Measurements from ENCODE around the gene UNC93B1. TPM values are rescaled to one million over a fixed set of nuclear protein-coding genes. Genes with fewer than 3 reads are reported as not detected.
"Not testable (repeated sequence)": the region's sequence is repeated elsewhere in the genome, so short reads cannot be mapped to it uniquely, and the experiment has no call there.

UNC93B1 gene
- total RNA-seq, 1 donor, result 17.2 TPM

GRCh38 chr11:67993821-67994220 lies 10.1 kb downstream of the UNC93B1 start:
- not testable (repeated sequence) for H3K4me3 ChIP-seq (ENCODE audit: low read depth, low read length); DNase-seq (ENCODE audit: low read depth)
- TF ChIP-seq, protein P1, sequence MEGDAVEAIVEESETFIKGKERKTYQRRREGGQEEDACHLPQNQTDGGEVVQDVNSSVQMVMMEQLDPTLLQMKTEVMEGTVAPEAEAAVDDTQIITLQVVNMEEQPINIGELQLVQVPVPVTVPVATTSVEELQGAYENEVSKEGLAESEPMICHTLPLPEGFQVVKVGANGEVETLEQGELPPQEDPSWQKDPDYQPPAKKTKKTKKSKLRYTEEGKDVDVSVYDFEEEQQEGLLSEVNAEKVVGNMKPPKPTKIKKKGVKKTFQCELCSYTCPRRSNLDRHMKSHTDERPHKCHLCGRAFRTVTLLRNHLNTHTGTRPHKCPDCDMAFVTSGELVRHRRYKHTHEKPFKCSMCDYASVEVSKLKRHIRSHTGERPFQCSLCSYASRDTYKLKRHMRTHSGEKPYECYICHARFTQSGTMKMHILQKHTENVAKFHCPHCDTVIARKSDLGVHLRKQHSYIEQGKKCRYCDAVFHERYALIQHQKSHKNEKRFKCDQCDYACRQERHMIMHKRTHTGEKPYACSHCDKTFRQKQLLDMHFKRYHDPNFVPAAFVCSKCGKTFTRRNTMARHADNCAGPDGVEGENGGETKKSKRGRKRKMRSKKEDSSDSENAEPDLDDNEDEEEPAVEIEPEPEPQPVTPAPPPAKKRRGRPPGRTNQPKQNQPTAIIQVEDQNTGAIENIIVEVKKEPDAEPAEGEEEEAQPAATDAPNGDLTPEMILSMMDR (IDR thresholded peaks at IDR 0.05; ENCODE audit: insufficient read depth, low read length), result peak; percentile 48

DNA sequence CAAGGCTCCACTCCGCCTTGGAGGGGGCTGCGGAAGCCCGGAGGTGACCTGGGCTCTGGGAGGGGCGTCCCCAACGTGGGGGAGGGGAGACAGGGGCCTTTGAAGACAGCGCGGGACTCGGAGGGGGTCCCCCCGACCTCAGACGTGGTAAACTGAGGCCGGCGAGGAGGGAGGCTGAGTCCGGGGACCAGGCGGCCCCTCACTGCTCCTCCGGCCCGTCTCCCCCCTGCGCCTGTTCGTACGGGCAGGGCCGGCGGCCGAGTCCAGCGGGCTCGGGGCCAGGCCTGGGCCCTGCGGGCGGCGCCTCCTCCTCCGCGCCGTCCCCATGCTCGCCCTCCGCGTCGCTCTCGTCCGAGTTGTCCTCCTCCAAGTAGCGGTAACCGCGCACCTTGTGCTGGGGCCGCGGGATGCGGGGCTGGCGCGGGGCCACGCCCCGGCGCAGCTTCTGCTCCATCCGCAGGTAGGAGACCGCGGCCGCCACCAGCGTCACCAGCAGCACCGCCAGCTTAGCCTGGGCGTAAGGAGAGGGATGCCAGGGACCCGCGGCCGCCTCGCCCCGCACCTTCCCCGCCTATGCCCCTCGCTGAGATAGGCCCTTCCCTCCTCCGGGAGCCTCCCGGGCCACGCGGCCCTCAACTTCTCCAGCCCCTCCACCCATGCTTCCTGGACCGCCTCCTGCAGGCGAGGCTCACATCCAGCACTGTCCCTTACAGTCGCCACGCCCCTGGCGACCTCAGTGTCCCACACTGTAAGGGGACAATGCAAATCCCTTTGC lies 12.4 kb downstream of the UNC93B1 start:
- not testable (repeated sequence) for DNase-seq (ENCODE audit: low read depth); H3K4me3 ChIP-seq (ENCODE audit: low read depth, low read length)

DNA sequence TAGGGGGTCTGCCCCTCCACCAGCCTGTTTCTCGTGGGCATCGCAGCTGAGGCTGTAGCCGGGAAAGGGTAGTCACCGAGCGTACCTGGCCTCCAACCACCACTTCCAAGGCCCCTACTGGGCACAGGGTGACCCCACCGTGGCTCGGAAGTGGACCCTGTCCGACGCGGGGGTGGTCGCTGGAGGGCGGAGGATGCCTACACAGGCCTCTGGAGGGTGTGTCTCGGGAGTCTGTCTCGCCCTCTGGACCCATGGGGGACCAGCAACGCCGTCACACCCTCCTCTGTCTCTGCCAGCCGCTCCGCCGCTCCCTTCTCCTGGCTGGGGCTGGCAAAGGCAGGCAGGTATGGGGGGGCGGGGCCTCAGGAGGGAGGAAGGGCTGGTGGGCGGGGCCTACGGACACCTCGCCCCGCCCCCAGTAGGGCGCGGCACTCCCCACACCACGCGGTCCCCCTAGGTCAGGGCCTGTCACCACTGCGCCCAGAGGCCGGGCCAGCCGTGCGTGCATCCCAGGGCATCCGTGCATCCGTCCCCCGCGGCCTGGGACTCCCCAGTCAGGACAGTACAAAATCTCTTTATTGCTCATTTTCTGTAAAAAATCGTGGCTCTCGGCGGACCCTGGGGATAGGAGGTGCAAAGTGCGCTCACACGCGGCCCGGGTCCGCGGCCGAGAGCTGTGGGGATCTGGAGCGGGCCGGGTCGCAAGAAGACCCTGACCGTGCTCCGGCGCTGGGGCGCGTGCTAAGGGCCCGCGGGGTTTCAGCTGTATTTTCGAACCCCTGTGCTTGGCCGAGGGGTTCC lies 13.2 kb downstream of the UNC93B1 start:
- H3K4me3 ChIP-seq (ENCODE audit: low read depth, low read length); DNase-seq (ENCODE audit: low read depth): not testable (repeated sequence)

DNA sequence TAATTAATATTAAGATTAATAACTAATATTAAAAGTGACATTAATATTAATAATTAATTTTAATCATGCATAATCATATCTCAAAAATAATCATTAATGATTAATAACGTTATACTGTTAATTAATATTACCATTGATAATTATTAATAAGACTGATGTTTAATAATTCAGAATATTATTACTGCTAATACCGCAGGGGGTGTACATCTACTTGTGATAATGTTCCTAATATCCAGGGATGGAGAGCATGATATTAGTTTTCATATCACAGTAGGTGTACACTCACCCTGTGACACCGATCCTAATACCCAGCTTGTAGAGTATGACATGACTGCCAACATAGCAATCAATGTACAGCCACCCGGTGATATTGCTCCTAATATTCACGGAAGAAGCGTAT lies 18.6 kb downstream of the UNC93B1 start:
- H3K4me3 ChIP-seq (ENCODE audit: low read depth, low read length); DNase-seq (ENCODE audit: low read depth): not testable (repeated sequence)

- no peak for DNase-seq (ENCODE audit: low read depth)
- TF ChIP-seq, protein P1 (IDR thresholded peaks at IDR 0.05; ENCODE audit: insufficient read depth, low read length), result no peak
Observed at GRCh38 chr11:67983951-67984350, 19.9 kb downstream of the UNC93B1 start.

DNA sequence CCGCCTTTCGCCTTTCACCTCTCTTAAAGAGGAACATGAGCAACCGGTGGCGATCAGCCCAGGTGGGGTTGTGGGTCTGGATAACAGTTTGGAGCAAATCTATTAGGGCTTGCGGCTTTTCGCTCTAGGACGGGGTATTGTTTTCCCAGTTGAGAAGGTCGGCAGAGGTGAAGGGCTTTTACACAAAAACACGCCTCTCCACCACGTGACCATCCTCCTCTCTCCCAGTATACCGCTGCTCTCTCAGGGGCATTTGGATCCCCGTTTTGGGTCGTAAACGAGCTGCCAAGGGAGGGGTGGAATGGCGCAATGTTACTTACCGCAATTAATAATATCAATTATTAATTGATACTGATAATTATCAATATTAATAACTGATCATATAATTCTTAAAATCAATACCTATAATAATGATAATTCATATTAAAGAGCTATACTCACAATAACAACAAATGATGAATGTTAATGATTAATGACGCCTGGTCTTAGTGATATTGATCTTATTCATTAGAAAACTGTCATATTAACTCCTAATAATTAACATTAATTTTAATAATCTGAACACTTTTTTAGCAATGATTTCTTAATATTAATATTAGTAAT lies 21.5 kb downstream of the UNC93B1 start:
- DNase-seq (ENCODE audit: low read depth); H3K4me3 ChIP-seq (ENCODE audit: low read depth, low read length): not testable (repeated sequence)

More at GRCh38 chr11:67983951-67984350, 19.9 kb downstream of the UNC93B1 start:
- H3K4me3 ChIP-seq (ENCODE audit: low read depth, low read length), result no peak overlapping the region

GRCh38 chr11:67981226-67981625 lies 22.7 kb downstream of the UNC93B1 start:
- not testable (repeated sequence) for DNase-seq (ENCODE audit: low read depth); H3K4me3 ChIP-seq (ENCODE audit: low read depth, low read length)

DNA sequence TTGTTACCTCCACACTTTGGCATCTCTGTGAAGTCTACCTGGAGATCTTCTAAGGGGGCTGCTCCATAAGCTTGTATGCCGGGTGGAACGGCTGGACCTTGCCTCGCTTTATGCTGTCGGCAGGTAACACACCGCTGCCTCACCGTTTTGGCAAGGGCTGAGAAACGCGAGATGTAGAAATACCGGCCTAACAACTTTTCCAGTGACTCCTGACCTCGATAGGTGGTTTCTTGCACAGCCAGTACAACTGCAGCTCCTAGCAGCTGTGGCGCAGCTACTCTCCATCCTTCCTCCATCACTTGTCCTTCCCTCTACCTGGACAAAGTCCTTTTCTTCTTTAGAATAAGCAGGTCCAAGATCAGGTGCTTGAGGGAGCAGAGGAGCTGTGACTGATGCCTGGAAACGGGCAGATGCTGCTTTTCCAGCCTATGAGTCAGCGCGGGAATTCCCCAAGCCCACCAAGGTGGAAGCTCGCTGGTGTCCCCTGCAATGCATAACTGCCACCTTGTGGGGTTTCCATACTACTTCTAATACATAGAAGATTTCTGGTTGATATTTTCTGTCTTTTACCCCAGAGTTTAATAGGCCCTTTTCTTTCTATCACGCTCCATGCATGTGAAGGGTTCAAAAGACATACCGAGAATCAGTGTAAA lies 25.0 kb downstream of the UNC93B1 start:
- H3K4me3 ChIP-seq (ENCODE audit: low read depth, low read length); DNase-seq (ENCODE audit: low read depth): not testable (repeated sequence)

- H3K4me3 ChIP-seq (ENCODE audit: low read depth, low read length); DNase-seq (ENCODE audit: low read depth): not testable (repeated sequence)
Observed at GRCh38 chr11:67974746-67975145, 29.2 kb downstream of the UNC93B1 start.

DNA sequence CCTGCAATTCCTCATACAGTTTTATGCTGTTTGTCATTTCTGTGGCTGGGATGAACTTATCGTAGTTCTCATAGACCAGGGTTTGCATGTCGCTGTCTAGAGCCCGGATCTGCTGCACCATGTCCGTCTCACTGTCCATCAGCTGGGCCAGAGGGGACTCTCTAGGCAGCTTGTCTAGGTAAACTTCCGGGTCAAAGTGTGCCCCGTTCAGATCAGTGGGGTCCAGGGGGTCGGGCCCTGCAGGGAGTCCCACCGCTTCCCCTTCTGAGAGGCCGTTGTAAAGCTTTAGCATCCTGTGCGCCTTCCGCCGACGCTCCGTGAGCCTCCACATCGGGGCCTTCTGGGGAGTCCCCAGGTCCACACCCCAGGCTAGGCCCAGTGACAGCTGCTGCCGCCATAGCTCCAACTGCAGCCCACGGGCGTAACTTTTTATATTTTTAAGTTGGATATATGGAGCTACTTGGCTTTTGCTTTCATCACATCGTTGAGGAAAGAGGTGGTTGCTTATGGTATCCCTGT lies 38.0 kb downstream of the UNC93B1 start:
- not testable (repeated sequence) for DNase-seq (ENCODE audit: low read depth); H3K4me3 ChIP-seq (ENCODE audit: low read depth, low read length)

GRCh38 chr11:67964746-67965145 lies 39.2 kb downstream of the UNC93B1 start:
- not testable (repeated sequence) for H3K4me3 ChIP-seq (ENCODE audit: low read depth, low read length); DNase-seq (ENCODE audit: low read depth)

GRCh38 chr11:67963879-67964278 lies 40.0 kb downstream of the UNC93B1 start:
- not testable (repeated sequence) for DNase-seq (ENCODE audit: low read depth); H3K4me3 ChIP-seq (ENCODE audit: low read depth, low read length)

DNA sequence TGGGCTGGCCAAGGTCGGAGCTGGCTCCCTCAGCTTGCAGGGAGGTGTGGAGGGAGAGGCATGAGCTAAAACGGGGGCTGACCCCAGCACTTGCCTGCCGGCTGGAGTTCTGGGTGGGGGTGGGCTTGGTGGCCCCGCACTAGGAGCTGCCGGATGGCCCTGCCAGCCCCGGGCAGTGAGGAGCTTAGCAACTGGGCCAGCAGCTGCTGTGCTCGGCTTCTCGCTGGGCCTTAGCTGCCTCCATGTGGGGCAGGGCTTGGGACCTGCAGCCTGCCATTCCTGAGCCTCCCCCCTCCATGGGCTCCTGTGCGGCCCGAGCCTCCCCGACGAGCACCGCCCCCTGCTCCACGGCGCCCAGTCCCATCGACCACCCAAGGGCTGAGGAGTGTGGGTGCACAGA lies 40.7 kb downstream of the UNC93B1 start:
- H3K4me3 ChIP-seq (ENCODE audit: low read depth, low read length); DNase-seq (ENCODE audit: low read depth): not testable (repeated sequence)

- not testable (repeated sequence) for H3K4me3 ChIP-seq (ENCODE audit: low read depth, low read length); DNase-seq (ENCODE audit: low read depth)
Observed at GRCh38 chr11:67956236-67956635, 47.7 kb downstream of the UNC93B1 start.

All from fibroblast of the aortic adventitia (primary cell).